GM23338 (cell line): Measurements from ENCODE around the gene ZFHX3.

ENCODE experiments used
- CREB1 ChIP-seq: fragments of 250-450 bp; sonication (Bioruptor Pico); IDR thresholded peaks from 2 replicates; pipeline ENCODE4 v1.5.0; 2020; ENCODE audit warnings: low read depth, mild to moderate bottlenecking, moderate library complexity
- EZH2 ChIP-seq: fragments of 200-600 bp; sonication (generic); IDR thresholded peaks from one replicate; pipeline ENCODE4 v1.8.0; 2017; ENCODE audit warnings: antibody characterized with exemption, mild to moderate bottlenecking, low read depth; ENCODE audit not compliant: unreplicated experiment
- EZH2phosphoT487 ChIP-seq: fragments of 200-600 bp; sonication (generic); IDR thresholded peaks from one replicate; pipeline ENCODE4 v1.8.1; 2018; ENCODE audit warnings: antibody characterized with exemption; ENCODE audit not compliant: unreplicated experiment
- JUNB ChIP-seq: IDR thresholded peaks from one replicate; pipeline ENCODE4 v1.6.1; 2016; ENCODE audit warnings: antibody characterized with exemption; ENCODE audit not compliant: unreplicated experiment
- NANOG ChIP-seq: IDR thresholded peaks from 2 replicates; pipeline ENCODE4 v1.6.1; 2016; ENCODE audit warnings: antibody characterized with exemption, borderline replicate concordance
- POLR2AphosphoS5 ChIP-seq: IDR thresholded peaks from 2 replicates; pipeline ENCODE4 v1.6.1; 2016; ENCODE audit warnings: antibody characterized with exemption, low read depth
- ZNF114 ChIP-seq: fragments of 250-450 bp; sonication (Bioruptor Pico); IDR thresholded peaks from 2 replicates; pipeline ENCODE4 v1.5.0; 2020; ENCODE audit warnings: mild to moderate bottlenecking, moderate library complexity
- ZNF331 ChIP-seq: fragments of 250-450 bp; sonication (Bioruptor Pico); IDR thresholded peaks from 2 replicates; pipeline ENCODE4 v1.5.0; 2020; ENCODE audit warnings: low read depth, mild to moderate bottlenecking, moderate library complexity
- TF ChIP-seq, protein P1 (sequence below), 2 experiments: fragments of 200-600 bp in 1 of 2; sonication (generic) in 1 of 2; conservative IDR thresholded peaks; 2 replicates each; pipeline versions ENCODE4 v1.5.1 to v1.6.1; 2016 to 2017; ENCODE audit warnings: antibody characterized with exemption in 2 of 2, low read depth in 2 of 2, mild to moderate bottlenecking in 2 of 2, moderate library complexity in 1 of 2
- TF ChIP-seq, protein P2 (sequence below): IDR thresholded peaks from one replicate; pipeline ENCODE4 v1.6.1; 2018; ENCODE audit warnings: antibody characterized with exemption; ENCODE audit not compliant: unreplicated experiment
- TF ChIP-seq, protein P3 (sequence below): IDR thresholded peaks from 2 replicates; pipeline ENCODE4 v1.6.1; 2016; ENCODE audit warnings: antibody characterized with exemption
- TF ChIP-seq, protein P4 (sequence below): fragments of 250-450 bp; sonication (Bioruptor Pico); IDR thresholded peaks from 2 replicates; pipeline ENCODE4 v1.5.0; 2020; ENCODE audit warnings: mild to moderate bottlenecking, moderate library complexity

DNA sequence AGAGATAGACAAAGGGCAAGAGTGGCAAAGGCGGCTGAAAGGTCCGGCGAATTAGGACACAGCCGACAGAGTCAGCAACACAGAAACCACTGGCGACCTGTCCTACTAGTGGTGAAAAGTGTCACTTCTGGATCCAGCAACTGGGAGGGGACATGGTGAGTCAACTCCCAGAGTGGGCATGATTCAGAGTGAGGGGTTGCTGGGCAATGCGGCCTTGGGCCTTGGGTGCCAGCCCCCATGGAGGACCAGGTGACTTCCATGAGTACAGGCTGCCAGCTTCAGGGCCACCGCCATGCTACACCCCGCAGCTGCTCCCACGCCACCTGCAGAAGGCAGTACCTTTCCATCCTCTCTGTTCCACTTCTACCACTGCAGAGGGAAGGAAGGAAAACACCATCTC is 110.6 kb downstream of the ZFHX3 start:
- TF ChIP-seq, protein P1, sequence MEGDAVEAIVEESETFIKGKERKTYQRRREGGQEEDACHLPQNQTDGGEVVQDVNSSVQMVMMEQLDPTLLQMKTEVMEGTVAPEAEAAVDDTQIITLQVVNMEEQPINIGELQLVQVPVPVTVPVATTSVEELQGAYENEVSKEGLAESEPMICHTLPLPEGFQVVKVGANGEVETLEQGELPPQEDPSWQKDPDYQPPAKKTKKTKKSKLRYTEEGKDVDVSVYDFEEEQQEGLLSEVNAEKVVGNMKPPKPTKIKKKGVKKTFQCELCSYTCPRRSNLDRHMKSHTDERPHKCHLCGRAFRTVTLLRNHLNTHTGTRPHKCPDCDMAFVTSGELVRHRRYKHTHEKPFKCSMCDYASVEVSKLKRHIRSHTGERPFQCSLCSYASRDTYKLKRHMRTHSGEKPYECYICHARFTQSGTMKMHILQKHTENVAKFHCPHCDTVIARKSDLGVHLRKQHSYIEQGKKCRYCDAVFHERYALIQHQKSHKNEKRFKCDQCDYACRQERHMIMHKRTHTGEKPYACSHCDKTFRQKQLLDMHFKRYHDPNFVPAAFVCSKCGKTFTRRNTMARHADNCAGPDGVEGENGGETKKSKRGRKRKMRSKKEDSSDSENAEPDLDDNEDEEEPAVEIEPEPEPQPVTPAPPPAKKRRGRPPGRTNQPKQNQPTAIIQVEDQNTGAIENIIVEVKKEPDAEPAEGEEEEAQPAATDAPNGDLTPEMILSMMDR (conservative IDR thresholded peaks at IDR 0.05; ENCODE audit: low read depth in 2 of 2), result no peak
- no peak for TF ChIP-seq POLR2AphosphoS5
- TF ChIP-seq, protein P2, sequence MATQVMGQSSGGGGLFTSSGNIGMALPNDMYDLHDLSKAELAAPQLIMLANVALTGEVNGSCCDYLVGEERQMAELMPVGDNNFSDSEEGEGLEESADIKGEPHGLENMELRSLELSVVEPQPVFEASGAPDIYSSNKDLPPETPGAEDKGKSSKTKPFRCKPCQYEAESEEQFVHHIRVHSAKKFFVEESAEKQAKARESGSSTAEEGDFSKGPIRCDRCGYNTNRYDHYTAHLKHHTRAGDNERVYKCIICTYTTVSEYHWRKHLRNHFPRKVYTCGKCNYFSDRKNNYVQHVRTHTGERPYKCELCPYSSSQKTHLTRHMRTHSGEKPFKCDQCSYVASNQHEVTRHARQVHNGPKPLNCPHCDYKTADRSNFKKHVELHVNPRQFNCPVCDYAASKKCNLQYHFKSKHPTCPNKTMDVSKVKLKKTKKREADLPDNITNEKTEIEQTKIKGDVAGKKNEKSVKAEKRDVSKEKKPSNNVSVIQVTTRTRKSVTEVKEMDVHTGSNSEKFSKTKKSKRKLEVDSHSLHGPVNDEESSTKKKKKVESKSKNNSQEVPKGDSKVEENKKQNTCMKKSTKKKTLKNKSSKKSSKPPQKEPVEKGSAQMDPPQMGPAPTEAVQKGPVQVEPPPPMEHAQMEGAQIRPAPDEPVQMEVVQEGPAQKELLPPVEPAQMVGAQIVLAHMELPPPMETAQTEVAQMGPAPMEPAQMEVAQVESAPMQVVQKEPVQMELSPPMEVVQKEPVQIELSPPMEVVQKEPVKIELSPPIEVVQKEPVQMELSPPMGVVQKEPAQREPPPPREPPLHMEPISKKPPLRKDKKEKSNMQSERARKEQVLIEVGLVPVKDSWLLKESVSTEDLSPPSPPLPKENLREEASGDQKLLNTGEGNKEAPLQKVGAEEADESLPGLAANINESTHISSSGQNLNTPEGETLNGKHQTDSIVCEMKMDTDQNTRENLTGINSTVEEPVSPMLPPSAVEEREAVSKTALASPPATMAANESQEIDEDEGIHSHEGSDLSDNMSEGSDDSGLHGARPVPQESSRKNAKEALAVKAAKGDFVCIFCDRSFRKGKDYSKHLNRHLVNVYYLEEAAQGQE, result no peak
- no peak for TF ChIP-seq EZH2phosphoT487
- no peak for TF ChIP-seq NANOG
- no peak for TF ChIP-seq ZNF114 (CRISPR knock-in tag)
- TF ChIP-seq EZH2, result no peak
- no peak for TF ChIP-seq CREB1 (CRISPR knock-in tag)
- TF ChIP-seq ZNF331 (CRISPR knock-in tag), result no peak
- TF ChIP-seq, protein P3, sequence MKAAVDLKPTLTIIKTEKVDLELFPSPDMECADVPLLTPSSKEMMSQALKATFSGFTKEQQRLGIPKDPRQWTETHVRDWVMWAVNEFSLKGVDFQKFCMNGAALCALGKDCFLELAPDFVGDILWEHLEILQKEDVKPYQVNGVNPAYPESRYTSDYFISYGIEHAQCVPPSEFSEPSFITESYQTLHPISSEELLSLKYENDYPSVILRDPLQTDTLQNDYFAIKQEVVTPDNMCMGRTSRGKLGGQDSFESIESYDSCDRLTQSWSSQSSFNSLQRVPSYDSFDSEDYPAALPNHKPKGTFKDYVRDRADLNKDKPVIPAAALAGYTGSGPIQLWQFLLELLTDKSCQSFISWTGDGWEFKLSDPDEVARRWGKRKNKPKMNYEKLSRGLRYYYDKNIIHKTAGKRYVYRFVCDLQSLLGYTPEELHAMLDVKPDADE, result no peak
- TF ChIP-seq, protein P4, sequence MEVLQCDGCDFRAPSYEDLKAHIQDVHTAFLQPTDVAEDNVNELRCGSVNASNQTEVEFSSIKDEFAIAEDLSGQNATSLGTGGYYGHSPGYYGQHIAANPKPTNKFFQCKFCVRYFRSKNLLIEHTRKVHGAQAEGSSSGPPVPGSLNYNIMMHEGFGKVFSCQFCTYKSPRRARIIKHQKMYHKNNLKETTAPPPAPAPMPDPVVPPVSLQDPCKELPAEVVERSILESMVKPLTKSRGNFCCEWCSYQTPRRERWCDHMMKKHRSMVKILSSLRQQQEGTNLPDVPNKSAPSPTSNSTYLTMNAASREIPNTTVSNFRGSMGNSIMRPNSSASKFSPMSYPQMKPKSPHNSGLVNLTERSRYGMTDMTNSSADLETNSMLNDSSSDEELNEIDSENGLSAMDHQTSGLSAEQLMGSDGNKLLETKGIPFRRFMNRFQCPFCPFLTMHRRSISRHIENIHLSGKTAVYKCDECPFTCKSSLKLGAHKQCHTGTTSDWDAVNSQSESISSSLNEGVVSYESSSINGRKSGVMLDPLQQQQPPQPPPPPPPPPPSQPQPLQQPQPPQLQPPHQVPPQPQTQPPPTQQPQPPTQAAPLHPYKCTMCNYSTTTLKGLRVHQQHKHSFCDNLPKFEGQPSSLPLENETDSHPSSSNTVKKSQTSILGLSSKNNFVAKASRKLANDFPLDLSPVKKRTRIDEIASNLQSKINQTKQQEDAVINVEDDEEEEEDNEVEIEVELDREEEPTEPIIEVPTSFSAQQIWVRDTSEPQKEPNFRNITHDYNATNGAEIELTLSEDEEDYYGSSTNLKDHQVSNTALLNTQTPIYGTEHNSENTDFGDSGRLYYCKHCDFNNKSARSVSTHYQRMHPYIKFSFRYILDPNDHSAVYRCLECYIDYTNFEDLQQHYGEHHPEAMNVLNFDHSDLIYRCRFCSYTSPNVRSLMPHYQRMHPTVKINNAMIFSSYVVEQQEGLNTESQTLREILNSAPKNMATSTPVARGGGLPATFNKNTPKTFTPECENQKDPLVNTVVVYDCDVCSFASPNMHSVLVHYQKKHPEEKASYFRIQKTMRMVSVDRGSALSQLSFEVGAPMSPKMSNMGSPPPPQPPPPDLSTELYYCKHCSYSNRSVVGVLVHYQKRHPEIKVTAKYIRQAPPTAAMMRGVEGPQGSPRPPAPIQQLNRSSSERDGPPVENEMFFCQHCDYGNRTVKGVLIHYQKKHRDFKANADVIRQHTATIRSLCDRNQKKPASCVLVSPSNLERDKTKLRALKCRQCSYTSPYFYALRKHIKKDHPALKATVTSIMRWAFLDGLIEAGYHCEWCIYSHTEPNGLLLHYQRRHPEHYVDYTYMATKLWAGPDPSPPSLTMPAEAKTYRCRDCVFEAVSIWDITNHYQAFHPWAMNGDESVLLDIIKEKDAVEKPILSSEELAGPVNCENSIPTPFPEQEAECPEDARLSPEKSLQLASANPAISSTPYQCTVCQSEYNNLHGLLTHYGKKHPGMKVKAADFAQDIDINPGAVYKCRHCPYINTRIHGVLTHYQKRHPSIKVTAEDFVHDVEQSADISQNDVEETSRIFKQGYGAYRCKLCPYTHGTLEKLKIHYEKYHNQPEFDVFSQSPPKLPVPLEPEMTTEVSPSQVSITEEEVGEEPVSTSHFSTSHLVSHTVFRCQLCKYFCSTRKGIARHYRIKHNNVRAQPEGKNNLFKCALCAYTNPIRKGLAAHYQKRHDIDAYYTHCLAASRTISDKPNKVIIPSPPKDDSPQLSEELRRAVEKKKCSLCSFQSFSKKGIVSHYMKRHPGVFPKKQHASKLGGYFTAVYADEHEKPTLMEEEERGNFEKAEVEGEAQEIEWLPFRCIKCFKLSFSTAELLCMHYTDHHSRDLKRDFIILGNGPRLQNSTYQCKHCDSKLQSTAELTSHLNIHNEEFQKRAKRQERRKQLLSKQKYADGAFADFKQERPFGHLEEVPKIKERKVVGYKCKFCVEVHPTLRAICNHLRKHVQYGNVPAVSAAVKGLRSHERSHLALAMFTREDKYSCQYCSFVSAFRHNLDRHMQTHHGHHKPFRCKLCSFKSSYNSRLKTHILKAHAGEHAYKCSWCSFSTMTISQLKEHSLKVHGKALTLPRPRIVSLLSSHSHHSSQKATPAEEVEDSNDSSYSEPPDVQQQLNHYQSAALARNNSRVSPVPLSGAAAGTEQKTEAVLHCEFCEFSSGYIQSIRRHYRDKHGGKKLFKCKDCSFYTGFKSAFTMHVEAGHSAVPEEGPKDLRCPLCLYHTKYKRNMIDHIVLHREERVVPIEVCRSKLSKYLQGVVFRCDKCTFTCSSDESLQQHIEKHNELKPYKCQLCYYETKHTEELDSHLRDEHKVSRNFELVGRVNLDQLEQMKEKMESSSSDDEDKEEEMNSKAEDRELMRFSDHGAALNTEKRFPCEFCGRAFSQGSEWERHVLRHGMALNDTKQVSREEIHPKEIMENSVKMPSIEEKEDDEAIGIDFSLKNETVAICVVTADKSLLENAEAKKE, result no peak
- TF ChIP-seq JUNB, result no peak
